ENCODE results near the gene DYNC1H1.
"Not testable (repeated sequence)": the region's sequence is repeated elsewhere in the genome, so short reads cannot be mapped to it uniquely, and the experiment has no call there.

DNA sequence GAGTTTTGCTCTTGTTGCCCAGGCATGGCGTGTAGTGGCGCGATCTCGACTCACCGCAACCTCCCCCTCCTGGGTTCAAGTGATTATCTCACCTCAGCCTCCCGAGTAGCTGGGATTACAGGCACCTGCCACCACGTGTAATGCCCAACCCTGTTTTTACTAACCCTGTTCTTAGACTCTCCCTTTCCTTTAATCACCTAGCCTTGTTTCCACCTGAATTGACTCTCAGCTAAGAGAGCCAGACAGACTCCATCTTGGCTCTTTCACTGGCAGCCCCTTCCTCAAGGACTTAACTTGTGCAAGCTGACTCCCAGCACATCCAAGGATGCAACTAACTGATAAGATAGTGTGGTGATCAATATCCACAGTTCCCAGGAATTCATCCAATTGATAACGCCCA, 100.2 kb downstream of the DYNC1H1 start:
- TF ChIP-seq, protein P1, sequence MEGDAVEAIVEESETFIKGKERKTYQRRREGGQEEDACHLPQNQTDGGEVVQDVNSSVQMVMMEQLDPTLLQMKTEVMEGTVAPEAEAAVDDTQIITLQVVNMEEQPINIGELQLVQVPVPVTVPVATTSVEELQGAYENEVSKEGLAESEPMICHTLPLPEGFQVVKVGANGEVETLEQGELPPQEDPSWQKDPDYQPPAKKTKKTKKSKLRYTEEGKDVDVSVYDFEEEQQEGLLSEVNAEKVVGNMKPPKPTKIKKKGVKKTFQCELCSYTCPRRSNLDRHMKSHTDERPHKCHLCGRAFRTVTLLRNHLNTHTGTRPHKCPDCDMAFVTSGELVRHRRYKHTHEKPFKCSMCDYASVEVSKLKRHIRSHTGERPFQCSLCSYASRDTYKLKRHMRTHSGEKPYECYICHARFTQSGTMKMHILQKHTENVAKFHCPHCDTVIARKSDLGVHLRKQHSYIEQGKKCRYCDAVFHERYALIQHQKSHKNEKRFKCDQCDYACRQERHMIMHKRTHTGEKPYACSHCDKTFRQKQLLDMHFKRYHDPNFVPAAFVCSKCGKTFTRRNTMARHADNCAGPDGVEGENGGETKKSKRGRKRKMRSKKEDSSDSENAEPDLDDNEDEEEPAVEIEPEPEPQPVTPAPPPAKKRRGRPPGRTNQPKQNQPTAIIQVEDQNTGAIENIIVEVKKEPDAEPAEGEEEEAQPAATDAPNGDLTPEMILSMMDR (optimal IDR thresholded peaks at IDR 0.05 in 1 of 3, IDR thresholded peaks at IDR 0.05 in 1 of 3, conservative IDR thresholded peaks at IDR 0.05 in 1 of 3; ENCODE audit: extremely low read depth in 1 of 3, insufficient read depth in 2 of 3, low read length in 3 of 3): not testable (repeated sequence)
- not testable (repeated sequence) for TF ChIP-seq EZH2 (IDR thresholded peaks at IDR 0.05; ENCODE audit: low read length)
